Neural cell (in vitro differentiated cells): ENCODE results near the gene PPP1CA.

Experiments used
- EP300 ChIP-seq: fragments of 450-650 bp; conservative IDR thresholded peaks from 2 replicates; pipeline ENCODE4 v1.6.1; 2014; ENCODE audit warnings: antibody characterized with exemption, mild to moderate bottlenecking, moderate library complexity; ENCODE audit not compliant: poor library complexity, severe bottlenecking
- POLR2AphosphoS5 ChIP-seq: IDR thresholded peaks from 2 replicates; pipeline ENCODE4 v1.6.1; 2012
- RAD21 ChIP-seq: fragments of 450-650 bp; conservative IDR thresholded peaks from 2 replicates; pipeline ENCODE4 v1.6.1; 2014; ENCODE audit warnings: antibody characterized with exemption, mild to moderate bottlenecking, moderate library complexity
- REST ChIP-seq: IDR thresholded peaks from 2 replicates; pipeline ENCODE4 v1.6.1; 2012; ENCODE audit warnings: borderline replicate concordance
- TAF1 ChIP-seq: IDR thresholded peaks from 2 replicates; pipeline ENCODE4 v1.6.1; 2012; ENCODE audit warnings: low read depth
- TF ChIP-seq, protein P1 (sequence below): fragments of 450-650 bp; IDR thresholded peaks from 2 replicates; pipeline ENCODE4 v1.5.1; 2014; ENCODE audit warnings: antibody characterized with exemption, mild to moderate bottlenecking, moderate library complexity; ENCODE audit not compliant: poor library complexity, severe bottlenecking

DNA sequence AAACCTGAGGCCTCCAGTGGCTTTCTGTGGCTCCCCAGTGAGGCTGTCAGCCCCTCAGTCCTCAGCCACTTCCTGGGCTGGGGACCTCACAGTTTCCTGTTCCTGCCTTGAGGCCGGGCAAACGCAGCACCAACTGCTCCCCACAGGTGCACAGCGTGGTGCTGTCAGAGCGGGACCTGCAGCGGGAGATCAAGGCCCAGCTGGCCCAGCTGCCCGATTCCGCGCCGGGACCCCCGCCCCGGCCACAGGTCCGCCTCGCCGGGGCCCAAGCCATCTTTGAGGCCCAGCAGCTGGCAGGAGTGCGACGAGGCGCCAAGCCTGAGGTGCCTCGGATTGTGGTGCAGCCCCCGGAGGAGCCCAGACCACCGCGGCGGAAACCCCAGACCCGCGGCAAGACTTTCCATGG lies 7.6 kb upstream of the PPP1CA start:
- TF ChIP-seq, protein P1, sequence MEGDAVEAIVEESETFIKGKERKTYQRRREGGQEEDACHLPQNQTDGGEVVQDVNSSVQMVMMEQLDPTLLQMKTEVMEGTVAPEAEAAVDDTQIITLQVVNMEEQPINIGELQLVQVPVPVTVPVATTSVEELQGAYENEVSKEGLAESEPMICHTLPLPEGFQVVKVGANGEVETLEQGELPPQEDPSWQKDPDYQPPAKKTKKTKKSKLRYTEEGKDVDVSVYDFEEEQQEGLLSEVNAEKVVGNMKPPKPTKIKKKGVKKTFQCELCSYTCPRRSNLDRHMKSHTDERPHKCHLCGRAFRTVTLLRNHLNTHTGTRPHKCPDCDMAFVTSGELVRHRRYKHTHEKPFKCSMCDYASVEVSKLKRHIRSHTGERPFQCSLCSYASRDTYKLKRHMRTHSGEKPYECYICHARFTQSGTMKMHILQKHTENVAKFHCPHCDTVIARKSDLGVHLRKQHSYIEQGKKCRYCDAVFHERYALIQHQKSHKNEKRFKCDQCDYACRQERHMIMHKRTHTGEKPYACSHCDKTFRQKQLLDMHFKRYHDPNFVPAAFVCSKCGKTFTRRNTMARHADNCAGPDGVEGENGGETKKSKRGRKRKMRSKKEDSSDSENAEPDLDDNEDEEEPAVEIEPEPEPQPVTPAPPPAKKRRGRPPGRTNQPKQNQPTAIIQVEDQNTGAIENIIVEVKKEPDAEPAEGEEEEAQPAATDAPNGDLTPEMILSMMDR: no peak
- TF ChIP-seq EP300: no peak
- no peak for TF ChIP-seq POLR2AphosphoS5
- no peak for TF ChIP-seq RAD21
- TF ChIP-seq REST: no peak
- TF ChIP-seq TAF1: no peak
